Keratinocyte (primary cell): ENCODE results near the gene TMEM74B. TPM values are rescaled to one million over a fixed set of nuclear protein-coding genes. Genes with fewer than 3 reads are reported as not detected.

ENCODE experiments used
- DNase-seq: peaks from one replicate; pipeline ENCODE4 v3.0.0-alpha.2; 2011; ENCODE audit warnings: low read depth, missing footprints, low spot score
- FAIRE-seq: peaks from 2 replicates; lab custom pipeline; 2011; peaks lifted over from hg19 to GRCh38; lab: Jason Lieb, UNC
- H2AFZ ChIP-seq: 2 replicates; pipeline ENCODE4 v1.6.0; 2012; ENCODE audit warnings: low read length, control low read depth, inconsistent platforms; ENCODE audit not compliant: control insufficient read depth
- H3K27ac ChIP-seq: 2 replicates; pipeline ENCODE4 v1.5.1; 2011; ENCODE audit warnings: low read length; ENCODE audit not compliant: control insufficient read depth, insufficient read depth
- H3K27me3 ChIP-seq: 3 replicates; pipeline ENCODE4 v1.6.0; 2011; ENCODE audit warnings: low read length; ENCODE audit not compliant: control insufficient read depth, insufficient read depth; ENCODE audit errors: extremely low read depth
- H3K36me3 ChIP-seq, 2 experiments: 2 replicates in 1 of 2; 3 replicates in 1 of 2; pipeline ENCODE4 v1.5.1; 2011; ENCODE audit warnings: low read length in 2 of 2, mild to moderate bottlenecking in 1 of 2; ENCODE audit not compliant: control insufficient read depth in 2 of 2, insufficient read depth in 2 of 2; ENCODE audit errors: extremely low read depth in 1 of 2
- H3K4me1 ChIP-seq: 3 replicates; pipeline ENCODE4 v1.5.1; 2011; ENCODE audit warnings: low read length; ENCODE audit not compliant: control insufficient read depth, insufficient read depth; ENCODE audit errors: extremely low read depth
- H3K4me2 ChIP-seq: 3 replicates; pipeline ENCODE4 v1.6.0; 2011; ENCODE audit warnings: low read depth, low read length; ENCODE audit not compliant: control insufficient read depth, insufficient read depth; ENCODE audit errors: extremely low read depth
- H3K4me3 ChIP-seq, 3 experiments: fragments of 200-600 bp in 1 of 3; sonication (generic) in 1 of 3; 2 replicates in 2 of 3; 3 replicates in 1 of 3; pipeline ENCODE4 v1.5.1; 2011 to 2016; ENCODE audit warnings: low read length in 3 of 3, mild to moderate bottlenecking in 3 of 3, control low read depth in 2 of 3, inconsistent platforms in 1 of 3, low read depth in 1 of 3, mixed read lengths in 1 of 3, mixed run types in 1 of 3, moderate library complexity in 1 of 3; ENCODE audit not compliant: control insufficient read depth in 2 of 3, insufficient read depth in 2 of 3; ENCODE audit errors: extremely low read depth in 1 of 3
- H3K79me2 ChIP-seq: 2 replicates; pipeline ENCODE4 v1.6.0; 2012; ENCODE audit warnings: low read length; ENCODE audit not compliant: control insufficient read depth, insufficient read depth
- H3K9ac ChIP-seq: 3 replicates; pipeline ENCODE4 v1.6.0; 2011; ENCODE audit warnings: low read length; ENCODE audit not compliant: control insufficient read depth, insufficient read depth; ENCODE audit errors: extremely low read depth
- H3K9me1 ChIP-seq: 3 replicates; pipeline ENCODE4 v1.6.0; 2011; ENCODE audit warnings: low read length; ENCODE audit not compliant: control insufficient read depth, insufficient read depth; ENCODE audit errors: extremely low read depth
- H3K9me3 ChIP-seq: 2 replicates; pipeline ENCODE4 v1.5.1; 2012; ENCODE audit warnings: low read depth, low read length; ENCODE audit not compliant: control insufficient read depth
- H4K20me1 ChIP-seq: 3 replicates; pipeline ENCODE4 v1.6.0; 2011; ENCODE audit warnings: low read length; ENCODE audit not compliant: control insufficient read depth, insufficient read depth; ENCODE audit errors: extremely low read depth
- CTCF ChIP-seq, 3 experiments: IDR thresholded peaks in 1 of 3; conservative IDR thresholded peaks in 1 of 3; optimal IDR thresholded peaks in 1 of 3; 2 replicates in 2 of 3; 3 replicates in 1 of 3; pipeline versions ENCODE3 to v1.5.1; 2011; ENCODE audit warnings: low read length in 3 of 3, mild to moderate bottlenecking in 3 of 3, moderate library complexity in 2 of 3, control low read depth in 1 of 3, inconsistent platforms in 1 of 3; ENCODE audit not compliant: insufficient read depth in 2 of 3; ENCODE audit errors: extremely low read depth in 1 of 3
- EZH2 ChIP-seq: IDR thresholded peaks from one replicate; pipeline ENCODE4 v1.6.1; 2012; ENCODE audit warnings: inconsistent platforms, mild to moderate bottlenecking, low read length, moderate library complexity
- dilution Hi-C: fragments of 300-500 bp; cut with MboI; formaldehyde crosslinking; loops from one replicate; pipeline ENCODE4 v1.7.0; 2020; ENCODE audit warnings: low sequenced_read_pairs; ENCODE audit not compliant: extremely low pct_ligation_motif_present
- polyA plus RNA-seq, 5 experiments: library from polyadenylated mRNA; depleted of rRNA in 3 of 5; stranded (reverse) in 3 of 5; stranded (forward) in 1 of 5; unstranded in 1 of 5; fragments of >200 nt; gene quantifications; 1 replicate in 1 of 5; 2 replicates in 3 of 5; 3 replicates in 1 of 5; pipeline versions ENCODE4 v1.2.1 to v1.2.3, GENCODE V29; 2011 to 2012; ENCODE audit warnings: missing spikeins in 2 of 5, low read depth in 1 of 5, low replicate concordance in 1 of 5

TMEM74B gene
- polyA plus RNA-seq, 1 donor (not counting 4 experiments of a cell fraction or from before 2014, with no cell fraction given) = 0.58 TPM

GRCh38 chr20:1186367-1186991 is 1.7 kb upstream of the TMEM74B start:
- FAIRE-seq = no peak
- H3K36me3 ChIP-seq = no peaks in the 10 kb centered on the region
- H3K4me2 ChIP-seq = no peak overlapping the region
- peaks cover 42% of the 10 kb centered on the region for H3K27me3 ChIP-seq
- H4K20me1 ChIP-seq = no peaks in the 10 kb centered on the region
- no peak overlapping the region for H3K4me3 ChIP-seq
- H3K4me1 ChIP-seq = no peaks in the 10 kb centered on the region
- dilution Hi-C loops = no loop called here
- no peak for TF ChIP-seq CTCF (optimal IDR thresholded peaks at IDR 0.05 in 1 of 3, IDR thresholded peaks at IDR 0.05 in 1 of 3, conservative IDR thresholded peaks at IDR 0.05 in 1 of 3; ENCODE audit: extremely low read depth in 1 of 3, insufficient read depth in 2 of 3, low read length in 3 of 3)
- H3K9me1 ChIP-seq = no peaks in the 10 kb centered on the region
- H3K9ac ChIP-seq = no peak overlapping the region
- no peaks in the 10 kb centered on the region for H3K9me3 ChIP-seq
- H3K27ac ChIP-seq = no peak overlapping the region
- no peak overlapping the region for H2AFZ ChIP-seq
- DNase-seq = no peak
- H3K79me2 ChIP-seq = no peaks in the 10 kb centered on the region

GRCh38 chr20:1185790-1186334 is 1.1 kb upstream of the TMEM74B start:
- DNase-seq (no peak), FAIRE-seq (no peak)
- Histone ChIP-seq H3K9ac (no peak overlapping the region), H2AFZ (no peak overlapping the region), H4K20me1 (no peaks in the 10 kb centered on the region), H3K9me3 (no peaks in the 10 kb centered on the region), H3K27ac (no peak overlapping the region), H3K4me2 (no peak overlapping the region), H3K9me1 (no peaks in the 10 kb centered on the region), H3K4me3 (peak overlapping the region in 1 of 3 experiments; percentile 35), H3K27me3 (peaks cover 42% of the 10 kb centered on the region), H3K79me2 (no peaks in the 10 kb centered on the region), H3K4me1 (no peaks in the 10 kb centered on the region), H3K36me3 (no peaks in the 10 kb centered on the region)
- TF ChIP-seq EZH2 (no peak), CTCF (optimal IDR thresholded peaks at IDR 0.05 in 1 of 3, IDR thresholded peaks at IDR 0.05 in 1 of 3, conservative IDR thresholded peaks at IDR 0.05 in 1 of 3; ENCODE audit: extremely low read depth in 1 of 3, insufficient read depth in 2 of 3, low read length in 3 of 3) (peak; percentile 48 to 76 (median 63))
- dilution Hi-C loops = no loop called here
